GM21825 (cell line): ENCODE data around the gene PLD2.

Experiments used
- ATAC-seq: cut with Tn5 transposase; IDR thresholded peaks from one replicate; pipeline ENCODE4 v1.9.1; 2021; ENCODE audit warnings: mild to moderate bottlenecking, moderate library complexity; ENCODE audit not compliant: unreplicated experiment

PLD2 gene, protein sequence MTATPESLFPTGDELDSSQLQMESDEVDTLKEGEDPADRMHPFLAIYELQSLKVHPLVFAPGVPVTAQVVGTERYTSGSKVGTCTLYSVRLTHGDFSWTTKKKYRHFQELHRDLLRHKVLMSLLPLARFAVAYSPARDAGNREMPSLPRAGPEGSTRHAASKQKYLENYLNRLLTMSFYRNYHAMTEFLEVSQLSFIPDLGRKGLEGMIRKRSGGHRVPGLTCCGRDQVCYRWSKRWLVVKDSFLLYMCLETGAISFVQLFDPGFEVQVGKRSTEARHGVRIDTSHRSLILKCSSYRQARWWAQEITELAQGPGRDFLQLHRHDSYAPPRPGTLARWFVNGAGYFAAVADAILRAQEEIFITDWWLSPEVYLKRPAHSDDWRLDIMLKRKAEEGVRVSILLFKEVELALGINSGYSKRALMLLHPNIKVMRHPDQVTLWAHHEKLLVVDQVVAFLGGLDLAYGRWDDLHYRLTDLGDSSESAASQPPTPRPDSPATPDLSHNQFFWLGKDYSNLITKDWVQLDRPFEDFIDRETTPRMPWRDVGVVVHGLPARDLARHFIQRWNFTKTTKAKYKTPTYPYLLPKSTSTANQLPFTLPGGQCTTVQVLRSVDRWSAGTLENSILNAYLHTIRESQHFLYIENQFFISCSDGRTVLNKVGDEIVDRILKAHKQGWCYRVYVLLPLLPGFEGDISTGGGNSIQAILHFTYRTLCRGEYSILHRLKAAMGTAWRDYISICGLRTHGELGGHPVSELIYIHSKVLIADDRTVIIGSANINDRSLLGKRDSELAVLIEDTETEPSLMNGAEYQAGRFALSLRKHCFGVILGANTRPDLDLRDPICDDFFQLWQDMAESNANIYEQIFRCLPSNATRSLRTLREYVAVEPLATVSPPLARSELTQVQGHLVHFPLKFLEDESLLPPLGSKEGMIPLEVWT

DNA sequence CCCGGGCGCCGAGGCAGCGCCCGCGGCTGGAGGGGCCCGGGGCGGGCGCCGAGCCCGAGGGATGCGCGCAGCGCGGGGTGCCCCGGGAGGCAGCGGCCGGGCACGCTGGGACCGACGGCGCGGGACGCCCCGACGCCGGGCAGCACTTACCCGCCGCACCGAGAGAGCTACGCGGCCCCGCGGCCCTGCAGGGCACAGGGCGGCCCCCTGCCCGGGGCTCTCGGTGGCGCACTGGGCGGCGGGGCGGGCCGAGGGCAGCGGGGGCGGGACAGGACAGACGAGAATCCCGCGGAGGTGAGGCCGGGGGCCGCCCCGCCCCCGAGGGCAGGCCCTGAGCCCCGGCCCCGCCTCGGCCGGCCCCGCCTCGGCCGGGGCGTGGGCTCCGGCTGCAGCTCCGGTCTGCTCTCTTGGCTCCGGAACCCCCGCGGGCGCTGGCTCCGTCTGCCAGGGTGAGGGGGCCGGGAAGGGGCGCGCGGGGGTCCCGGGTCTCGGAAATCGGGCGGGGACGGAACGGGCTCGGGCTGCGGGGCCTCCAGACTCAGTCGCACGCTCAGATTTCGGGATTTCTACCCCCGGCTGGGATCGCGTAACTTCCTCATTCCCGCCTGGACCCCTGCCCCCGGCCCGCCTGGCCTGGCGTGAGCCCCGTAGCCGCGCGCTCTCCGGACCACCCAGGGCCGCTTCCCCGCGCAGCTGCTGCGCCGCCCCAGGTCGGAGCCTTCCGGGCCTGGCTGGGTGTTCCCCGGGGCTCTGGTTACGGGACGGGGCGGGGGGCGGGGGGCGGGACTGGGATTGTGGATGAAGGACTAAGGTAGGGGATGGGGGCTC, at the start of gene PLD2:
Gene PLD2, plus strand, starts transcription at position 376 of the 828 bp plus-strand sequence. CDS start 621 bp downstream, outside the sequence.
- ATAC-seq = peak; percentile 85

DNA sequence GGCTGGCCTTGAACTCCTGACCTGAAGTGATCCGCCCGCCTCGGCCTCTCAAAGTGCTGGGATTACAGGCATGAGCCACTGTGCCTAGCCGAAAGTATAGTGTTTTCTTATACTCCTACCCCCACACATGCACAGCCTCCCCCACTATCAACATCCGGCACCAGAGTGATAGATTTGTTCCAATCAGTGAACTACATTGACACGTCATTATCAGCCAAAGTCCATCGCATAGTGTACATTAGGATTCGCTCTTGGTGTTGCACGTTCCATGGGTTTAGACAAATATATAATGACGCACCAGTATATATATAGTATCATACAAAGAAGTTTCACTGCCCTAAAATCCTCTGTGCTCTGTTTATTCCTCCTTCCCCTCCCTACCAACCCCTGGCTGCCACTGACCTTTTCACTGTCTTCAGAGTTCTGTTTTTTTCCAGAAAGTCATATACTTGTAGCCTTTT, 47.1 kb upstream of the PLD2 start:
- ATAC-seq = no peak

DNA sequence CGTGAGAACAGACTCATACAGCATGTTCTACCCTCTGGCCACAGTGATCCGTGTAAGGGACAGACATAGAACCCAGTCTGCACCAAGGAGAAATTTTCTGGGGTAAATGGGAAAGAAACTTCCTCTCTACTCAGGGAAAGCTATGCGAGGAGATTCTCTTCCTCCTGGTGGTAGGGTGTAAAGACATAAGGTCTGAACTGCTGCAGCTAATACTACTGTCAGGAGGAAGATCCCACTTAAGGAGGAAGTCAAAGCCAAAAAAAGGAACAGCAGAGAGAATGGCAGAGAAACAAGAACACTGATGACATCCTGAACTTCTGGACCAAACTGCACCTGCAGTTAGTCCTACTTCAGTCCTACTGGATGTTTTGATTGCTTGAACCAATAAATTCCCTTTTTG, 42.4 kb upstream of the PLD2 start:
- ATAC-seq = no peak

DNA sequence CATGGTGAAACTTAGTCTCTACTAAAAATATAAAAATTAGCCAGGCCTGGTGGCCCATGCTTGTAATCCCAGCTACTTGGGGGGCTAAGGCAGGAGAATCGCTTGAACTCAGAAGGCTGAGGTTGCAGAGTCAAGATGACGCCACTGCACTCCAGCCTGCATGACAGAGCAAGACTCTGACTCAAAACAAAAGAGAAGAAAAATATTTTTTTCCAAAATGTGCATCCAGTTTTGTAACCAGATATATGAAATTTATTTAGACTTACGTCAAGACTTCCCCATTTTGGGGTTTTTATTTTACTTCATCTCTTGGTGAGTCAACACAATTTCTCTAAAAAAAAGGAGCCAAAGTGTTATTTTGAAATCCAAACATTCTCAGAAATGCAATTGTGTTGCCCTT, 40.8 kb upstream of the PLD2 start:
- no peak for ATAC-seq

DNA sequence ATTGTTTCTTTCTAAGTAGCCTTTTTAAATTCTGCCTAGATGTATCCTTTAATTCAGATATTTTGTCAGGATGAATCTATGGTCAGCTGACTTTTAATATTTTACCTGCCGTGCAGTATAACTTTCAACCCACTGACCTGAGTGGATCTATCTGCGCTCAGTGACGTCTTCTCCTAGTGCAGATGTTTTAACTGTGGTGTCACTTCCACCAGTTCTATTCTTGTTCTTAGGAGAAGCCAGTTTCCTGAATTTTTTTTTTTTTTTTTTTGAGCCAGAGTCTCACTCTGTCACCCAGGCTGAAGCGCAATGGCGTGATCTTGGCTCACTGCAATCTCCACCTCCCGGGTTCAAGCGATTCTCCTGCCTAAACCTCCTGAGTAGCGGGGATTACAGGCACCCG, 40.2 kb upstream of the PLD2 start:
- no peak for ATAC-seq

DNA sequence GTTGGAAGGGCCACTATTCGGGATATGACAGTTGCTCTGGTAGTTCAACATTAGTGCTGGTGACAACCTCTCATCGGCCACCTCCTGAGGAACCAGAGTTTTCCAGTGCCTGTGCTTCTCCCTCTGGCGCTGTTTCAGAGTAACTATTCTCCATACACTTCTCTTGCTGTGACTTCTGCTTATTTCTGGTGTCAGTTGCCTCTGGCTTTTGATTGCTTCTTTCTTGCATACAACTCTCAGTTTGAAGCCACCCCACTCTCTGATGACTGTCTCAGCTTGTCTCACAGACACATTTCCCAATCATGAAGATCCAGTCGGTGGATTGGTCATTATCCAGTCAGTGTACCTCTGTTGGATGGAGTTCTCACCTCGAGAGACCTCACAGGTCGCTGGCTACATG, 38.7 kb upstream of the PLD2 start:
- ATAC-seq = no peak

DNA sequence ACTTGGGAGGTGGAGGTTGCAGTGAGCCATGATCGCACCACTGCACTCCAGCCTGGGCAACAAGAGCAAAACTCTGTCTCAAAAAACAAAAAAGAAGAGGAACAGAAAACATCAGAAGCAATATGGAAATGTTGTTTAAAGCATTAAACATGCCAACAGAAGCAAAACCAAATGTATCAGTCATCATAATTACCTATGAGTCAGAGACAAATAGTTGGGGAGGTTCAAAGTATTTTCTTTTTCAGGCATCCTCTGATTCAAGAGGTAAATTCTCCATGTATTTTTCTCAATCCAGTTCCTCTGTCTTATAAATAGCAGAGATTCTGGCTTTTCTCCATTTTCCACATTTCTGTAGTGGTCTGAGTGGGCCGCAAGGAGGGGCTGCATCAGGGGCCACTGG, 37.3 kb upstream of the PLD2 start:
- ATAC-seq = no peak

DNA sequence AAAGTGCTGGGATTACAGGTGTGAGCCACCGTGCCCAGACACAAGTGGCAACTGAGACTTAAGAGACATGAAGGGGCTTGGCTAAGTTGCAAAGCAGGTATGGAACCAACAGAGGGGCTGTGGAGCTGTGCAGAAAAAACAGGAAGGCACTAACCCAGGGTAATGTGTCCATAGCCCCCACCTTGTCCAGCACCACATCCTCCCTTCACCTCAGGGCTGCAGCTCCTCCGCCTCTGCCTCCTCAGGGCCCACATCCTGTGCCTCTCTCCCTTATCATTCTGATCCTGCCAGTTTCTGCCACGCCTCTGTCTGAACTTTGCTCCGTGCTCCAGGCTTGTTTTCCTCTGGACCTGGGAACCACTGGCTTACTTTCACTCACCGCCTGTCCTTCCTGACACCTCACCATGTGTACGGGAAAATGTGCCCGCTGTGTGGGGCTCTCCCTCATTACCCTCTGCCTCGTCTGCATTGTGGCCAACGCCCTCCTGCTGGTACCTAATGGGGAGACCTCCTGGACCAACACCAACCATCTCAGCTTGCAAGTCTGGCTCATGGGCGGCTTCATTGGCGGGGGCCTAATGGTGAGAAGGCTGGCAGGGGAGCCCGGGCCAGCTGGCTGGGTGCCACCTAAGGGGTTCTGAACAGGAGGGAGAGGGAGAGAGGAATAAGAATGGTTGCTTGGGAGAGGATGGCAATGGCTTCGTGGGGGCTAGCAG, 35.3 kb upstream of the PLD2 start, which contains the start of gene TM4SF5:
Gene TM4SF5, plus strand, starts transcription at position 368 of the 716 bp plus-strand sequence. Its CDS starts 37 bp downstream, at position 405.
- ATAC-seq = no peak

DNA sequence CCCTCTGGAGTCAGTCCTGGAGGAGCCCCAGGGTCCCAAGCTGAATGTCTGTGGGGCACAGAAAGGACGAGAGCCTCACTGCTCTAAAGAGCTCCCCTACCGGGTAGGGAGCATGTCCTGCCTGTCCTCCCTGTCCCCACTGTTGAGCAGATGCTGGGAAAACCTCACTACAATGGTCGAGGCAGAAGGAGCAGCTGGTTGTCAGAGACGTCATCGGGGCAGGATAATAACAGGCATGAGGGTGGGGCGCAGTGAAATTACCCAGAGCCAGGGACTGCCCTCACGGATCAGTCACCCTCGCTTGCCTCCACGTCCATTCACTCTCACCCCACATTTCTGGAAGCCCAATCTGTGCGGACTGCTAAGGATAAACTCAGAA, 34.7 kb upstream of the PLD2 start:
- no peak for ATAC-seq

DNA sequence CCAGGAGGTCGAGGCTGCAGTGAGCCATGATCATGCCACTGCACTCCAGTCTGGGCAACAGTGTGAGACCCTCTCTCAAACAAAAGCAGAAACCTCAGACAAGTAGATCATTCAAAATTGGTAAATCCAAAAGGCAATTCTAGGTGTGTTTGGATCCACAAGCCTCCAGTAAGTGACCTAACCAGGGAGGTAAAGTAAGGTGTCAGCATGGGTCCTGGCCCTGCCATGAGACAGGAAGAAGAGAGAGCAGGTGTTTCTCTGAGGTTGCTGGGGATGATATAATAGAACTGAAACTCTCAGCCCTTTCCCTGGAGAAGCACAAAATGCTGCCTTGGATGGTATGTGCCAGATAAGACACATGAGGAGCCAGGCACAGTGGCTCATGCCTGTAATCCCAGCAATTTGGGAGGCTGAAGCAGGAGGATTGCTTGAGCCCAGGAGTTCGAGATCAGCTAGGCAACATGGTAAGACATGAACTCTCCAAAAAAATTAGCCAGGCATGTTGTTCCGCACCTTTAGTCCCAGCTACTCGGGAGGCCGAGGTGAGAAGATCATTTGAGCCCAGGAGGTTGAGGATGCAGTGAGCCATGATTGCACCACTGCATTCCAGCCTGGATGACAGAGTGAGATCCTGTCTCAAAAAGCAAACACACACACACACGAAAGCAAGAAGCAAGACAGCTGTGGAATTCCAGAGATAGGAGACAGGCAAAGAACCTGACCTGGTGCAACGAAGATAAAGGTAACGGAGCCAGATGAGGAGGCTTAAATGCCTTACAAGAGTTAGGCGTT, 28.8 kb upstream of the PLD2 start:
- no peak for ATAC-seq

DNA sequence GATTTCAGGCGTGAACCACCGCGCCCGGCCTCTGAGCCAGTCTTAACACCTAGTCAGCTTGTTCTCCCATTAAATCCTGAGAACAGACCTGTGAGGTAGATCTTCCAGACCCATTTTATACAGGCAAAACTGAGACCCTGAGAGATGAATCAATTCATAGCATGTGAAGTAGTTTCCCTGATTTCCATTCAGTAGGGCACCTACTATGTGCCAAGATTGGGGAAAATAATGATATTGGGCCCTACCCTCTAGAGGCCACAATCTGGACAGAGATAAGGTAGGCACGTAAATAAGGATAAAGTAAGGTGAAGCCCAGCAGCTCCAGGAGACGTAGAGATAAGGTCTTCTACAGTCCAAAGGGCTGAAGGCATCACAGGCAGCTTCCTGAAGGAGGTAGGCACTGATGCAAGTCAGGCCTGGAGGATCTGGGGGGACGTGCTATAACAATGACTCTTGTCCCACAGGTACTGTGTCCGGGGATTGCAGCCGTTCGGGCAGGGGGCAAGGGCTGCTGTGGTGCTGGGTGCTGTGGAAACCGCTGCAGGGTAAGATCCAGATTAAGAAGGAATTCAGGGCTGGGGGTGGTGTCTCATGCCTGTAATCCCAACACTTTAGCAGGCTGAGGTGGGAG, 26.5 kb upstream of the PLD2 start:
- ATAC-seq = no peak

DNA sequence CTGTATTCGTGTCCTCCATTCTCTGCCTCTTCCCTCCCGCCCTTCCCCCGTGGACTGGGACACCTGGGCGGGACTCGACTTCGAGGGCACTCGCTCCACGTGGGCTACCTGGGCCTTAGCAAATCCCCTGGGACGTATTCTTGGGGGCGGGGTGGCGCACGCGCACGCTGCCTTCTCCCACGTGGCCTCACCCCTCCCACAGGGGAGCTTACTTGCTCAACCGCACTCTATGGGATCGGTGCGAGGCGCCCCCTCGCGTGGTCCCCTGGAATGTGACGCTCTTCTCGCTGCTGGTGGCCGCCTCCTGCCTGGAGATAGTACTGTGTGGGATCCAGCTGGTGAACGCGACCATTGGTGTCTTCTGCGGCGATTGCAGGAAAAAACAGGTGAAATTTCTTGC, 24.3 kb upstream of the PLD2 start:
- no peak for ATAC-seq

DNA sequence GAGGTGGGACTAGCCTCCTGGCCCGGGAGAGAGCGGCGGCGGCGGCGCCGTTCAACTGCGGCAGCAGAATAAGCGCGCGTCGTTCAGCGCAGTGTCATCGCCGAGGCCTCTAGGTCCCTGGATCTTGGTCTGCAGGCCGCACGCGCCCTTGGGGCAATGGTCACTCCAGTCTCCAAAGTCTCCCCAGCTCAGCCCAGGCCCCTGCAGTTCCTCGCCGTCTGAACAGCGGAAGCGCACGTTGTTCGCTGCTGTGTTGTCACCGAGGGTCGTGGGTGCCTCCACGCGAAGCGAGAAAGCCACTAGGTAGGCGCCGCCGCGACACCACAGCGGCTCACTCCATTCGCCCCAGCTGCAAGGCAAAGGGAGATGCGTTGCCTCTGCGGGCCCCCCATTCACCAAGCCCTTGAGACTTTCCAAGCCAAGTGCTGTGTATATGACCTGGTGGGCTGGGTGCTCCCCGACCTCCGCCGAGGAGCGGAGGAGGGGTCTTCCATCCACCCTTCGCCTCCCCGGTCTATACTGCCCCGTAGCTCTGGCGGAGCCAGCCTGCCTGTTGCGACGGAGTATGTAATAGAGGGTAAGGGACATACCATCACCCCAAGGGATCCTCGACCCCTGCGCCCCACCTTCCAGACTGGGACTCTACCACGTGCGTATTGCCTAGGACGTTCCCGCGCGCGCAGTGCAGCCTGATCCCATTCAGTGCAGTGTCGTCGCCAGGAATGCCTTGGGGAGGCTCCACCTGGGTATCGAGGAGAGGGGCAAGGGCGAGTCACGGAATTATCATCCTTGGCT, 21.4 kb upstream of the PLD2 start:
- no peak for ATAC-seq

DNA sequence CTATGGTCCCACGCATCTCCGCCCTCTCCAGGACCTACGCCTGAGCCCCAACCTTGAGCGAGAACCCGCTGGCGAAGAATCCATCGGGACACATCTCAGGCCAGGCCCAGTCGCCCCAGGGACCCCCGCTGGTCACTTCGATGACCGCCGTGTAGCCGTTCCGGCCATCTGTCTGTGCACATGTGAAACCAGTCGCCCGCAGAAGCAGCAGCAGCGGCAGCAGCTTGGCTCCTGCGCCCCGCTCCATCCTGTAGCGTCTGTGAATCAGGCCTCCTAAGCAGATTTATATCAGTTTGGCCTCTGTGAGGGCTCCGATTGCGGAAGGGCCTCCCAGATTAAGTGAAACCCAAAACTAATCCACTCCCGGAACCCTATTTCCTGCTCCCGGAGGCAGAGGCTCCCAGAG, 20.8 kb upstream of the PLD2 start, which contains the start of gene VMO1:
Gene VMO1, minus strand, starts transcription at position 259 of the 406 bp plus-strand sequence. Its CDS starts 12 bp downstream, at position 247.
- no peak for ATAC-seq

DNA sequence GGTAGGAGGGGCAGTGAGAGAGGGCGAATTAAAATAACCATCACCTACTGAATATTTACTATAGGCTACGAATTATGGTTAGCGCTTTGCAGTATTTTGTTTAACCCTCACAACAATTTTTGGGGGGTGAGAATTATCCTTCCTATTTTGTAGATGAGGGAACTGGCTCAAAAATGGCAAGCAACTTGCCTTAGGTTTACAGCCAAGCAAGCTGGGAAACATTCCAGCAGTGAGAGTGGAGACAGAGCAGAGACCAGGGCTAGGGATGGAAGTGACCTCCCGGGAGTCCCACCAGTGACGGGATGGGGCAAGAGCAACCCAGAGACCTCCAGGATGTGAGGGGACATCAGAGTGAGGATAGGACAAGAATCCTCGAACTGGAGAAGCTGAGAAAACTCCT, 20.4 kb upstream of the PLD2 start:
- no peak for ATAC-seq

DNA sequence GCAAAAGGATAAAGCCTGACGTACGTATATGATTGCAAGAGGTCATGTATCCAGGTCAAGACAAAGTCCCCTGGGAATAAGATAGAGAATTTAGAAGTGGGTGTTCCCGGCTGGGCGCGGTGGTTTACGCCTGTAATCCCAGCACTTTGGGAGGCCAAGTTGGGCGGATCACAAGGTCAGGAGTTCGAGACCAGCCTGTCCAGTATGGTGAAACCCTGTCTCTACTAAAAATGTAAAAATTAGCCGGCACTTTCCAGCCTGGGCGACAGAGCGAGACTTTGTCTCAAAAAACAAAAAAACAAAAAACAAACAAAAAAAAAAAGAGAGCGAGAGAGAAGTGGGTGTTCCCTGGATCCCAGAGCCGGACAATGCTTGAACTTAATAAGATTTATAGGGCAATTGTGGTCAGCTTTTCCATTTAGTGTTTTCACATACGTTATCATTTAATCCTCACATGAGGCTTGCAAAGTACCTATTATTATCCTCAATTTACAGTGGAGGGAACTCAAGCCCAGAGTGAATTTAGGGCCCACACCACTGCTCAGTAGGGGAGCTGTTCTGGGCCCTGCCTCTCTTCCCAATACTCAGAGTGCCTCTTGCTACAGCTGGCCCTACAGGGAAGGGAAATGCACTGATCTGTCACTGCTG, 18.7 kb upstream of the PLD2 start:
- no peak for ATAC-seq
